NCI-H82 treated with DMSO at 0.1 percent for 48 hours (cell line): ENCODE measurements around the gene CIZ1.
"Not testable (repeated sequence)": the region's sequence is repeated elsewhere in the genome, so short reads cannot be mapped to it uniquely, and the experiment has no call there.

ENCODE experiments used
- DNase-seq: peaks from one replicate; lab custom pipeline; 2025; ENCODE audit not compliant: unreplicated experiment; lab: John Stamatoyannopoulos, UW

Gene CIZ1

GRCh38 chr9:128149001-128149701 is 42.2 kb downstream of the CIZ1 start, which contains the start of gene LCN2:
TSS of gene LCN2 (plus strand) at chr9:128149453. CDS start at chr9:128149526, 73 bp downstream.
- no peak for DNase-seq

DNA sequence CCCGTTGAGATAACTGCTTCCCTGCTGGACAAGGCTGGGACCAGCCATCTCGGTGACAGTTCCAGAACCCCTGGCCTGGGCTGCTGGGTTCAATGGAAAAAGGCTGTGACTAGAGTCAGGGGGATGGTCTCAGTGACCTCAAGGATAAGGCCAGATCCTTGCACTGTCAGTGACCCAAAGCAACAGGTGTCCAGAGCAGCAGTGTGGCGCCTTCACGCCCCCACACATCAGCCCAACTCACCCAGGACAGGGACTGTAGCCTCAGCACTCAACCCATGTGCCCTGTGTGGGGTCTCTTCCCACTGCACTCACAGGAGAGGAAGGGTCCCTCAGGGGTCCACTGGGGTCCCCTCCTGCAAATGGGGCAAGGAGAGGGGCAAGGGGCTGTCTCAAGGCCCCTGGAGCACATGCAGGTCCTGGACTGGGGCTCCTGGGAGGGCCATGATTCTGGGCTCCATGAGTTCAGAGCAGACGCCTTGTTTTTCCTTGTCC is 42.8 kb downstream of the CIZ1 start:
- DNase-seq, result no peak

GRCh38 chr9:128146591-128147120 is 44.7 kb downstream of the CIZ1 start:
- DNase-seq, result no peak

- no peak for DNase-seq
Observed at GRCh38 chr9:128145951-128146351, 45.4 kb downstream of the CIZ1 start.

GRCh38 chr9:128145536-128145935 is 45.8 kb downstream of the CIZ1 start:
- no peak for DNase-seq

DNA sequence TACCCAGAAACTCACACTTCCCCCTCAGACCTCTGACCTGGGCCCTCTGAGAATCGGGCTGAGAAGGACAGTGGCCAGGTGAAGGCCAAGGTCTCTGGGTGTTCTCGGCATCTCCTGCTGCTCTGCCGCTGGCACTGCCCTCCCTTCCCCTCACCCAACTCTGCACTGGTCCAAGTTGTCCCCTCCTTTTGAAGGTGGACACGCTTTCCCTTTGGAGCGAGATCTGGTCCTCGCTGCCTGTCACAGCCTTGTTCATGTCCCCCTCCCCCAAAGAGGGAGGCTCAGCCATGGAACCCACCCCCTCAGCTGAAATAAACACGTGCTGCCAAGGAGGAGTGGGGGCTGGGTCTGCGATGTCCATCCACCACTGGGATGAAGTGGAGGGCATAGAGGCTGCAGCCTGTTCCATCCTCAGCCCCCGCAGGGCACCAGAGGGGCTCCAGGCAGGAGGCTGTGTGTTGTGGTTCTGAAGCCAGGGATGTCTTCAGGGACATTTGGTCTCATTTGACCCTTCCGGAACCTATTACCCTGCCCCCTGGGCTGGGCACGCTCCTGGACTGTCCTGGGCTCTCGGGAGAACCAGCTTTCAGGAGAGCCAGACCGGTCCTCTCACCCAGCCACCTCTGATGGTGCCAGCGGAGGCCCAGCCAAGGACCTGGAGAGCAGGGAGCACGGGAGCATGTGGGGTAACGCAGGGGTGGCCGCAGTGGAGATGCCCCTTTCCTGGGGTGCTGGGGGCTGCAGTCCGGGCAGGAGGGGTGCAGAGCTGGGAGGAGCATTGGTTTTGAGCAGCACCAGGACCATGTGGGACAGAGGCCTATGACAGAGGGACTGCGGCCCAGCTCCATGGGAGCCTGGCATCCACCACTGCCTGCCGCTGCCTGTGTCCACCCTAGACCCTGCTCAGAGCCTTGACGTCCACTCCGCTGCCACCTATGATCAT is 46.9 kb downstream of the CIZ1 start:
- DNase-seq, result no peak

- no peak for DNase-seq
Observed at GRCh38 chr9:128143525-128144238, 47.7 kb downstream of the CIZ1 start.

DNA sequence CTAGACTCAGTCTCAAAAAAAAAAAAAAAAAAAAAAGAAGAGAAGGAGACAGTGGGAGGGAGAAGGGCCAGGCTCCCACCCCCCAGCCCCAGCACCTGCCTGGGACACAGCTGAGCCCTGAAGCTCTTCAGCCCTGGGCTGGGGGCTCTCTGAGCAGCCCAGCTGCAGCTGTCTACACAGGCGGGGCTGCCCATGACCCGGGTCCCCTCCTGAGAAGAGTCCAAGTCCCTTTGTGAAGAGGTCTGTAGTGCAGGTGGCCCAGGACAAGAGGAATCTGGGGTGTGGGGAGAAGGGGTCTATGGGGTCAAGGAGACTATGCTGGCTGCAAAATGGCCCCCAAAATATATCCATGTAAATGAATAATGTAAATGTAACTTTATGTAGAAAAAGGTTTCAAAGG is 48.8 kb downstream of the CIZ1 start:
- DNase-seq, result no peak

DNA sequence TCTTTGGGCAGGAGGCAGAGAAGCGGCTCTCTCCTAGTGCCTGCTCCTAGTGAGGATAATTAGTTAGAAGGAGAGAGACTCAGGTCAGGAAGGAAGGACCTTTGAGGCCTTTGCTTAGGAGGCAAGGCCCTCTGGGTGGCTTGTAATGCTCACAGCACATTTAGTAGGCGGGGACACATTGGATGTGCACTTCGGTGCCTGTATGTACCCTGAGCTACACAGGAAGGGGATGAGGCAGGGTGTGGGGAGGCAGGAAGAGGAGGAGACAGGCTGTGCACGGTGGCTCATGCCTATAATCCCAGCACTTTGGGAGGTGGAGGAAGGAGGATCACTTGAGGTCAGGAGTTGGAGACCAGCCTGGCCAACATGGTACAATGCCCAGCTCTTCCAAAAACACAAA is 49.3 kb downstream of the CIZ1 start:
- DNase-seq, result no peak

DNA sequence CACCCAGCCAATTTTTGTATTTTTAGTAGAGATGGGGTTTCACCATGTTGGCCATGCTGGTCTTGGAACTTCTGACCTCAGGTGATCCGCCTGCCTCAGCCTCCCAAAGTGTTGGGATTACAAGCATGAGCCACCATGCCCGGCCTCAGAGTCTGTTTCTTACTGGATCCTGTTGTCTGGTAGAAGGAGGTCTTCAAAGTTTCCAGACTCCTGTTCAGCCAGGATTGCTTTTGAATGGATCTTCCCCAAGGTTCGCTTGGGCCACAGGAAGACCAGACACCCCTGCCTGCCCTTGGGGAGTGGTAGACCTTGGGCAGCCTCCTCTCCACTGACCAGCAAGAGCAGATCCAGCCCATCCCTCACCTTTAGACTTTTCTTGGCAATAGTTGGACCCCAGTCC is 49.8 kb downstream of the CIZ1 start:
- no peak for DNase-seq

GRCh38 chr9:128139621-128140020 is 51.8 kb downstream of the CIZ1 start:
- DNase-seq, result no peak

DNA sequence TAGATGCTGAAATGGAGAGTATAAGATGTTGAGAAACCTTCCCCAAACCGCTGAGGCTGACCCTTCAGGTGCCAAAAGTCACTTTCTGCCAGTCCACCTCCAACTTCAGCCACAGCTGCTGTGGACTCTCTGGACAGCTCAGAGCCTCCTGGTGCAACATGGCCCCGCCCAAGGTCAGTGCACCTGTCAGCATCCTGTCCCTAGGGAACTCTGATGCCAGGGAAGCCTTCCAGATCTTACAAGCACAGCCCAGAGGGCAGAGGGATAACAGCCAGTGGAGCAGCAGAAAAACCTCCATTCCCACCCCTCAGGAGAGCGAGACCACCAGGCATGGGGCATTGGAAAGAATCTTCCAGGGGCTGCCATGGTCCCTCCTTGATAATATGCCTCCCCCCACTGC is 53.4 kb downstream of the CIZ1 start:
- no peak for DNase-seq

- DNase-seq, result no peak
Observed at GRCh38 chr9:128136816-128137793, 54.3 kb downstream of the CIZ1 start.

- DNase-seq, result not testable (repeated sequence)
Observed at GRCh38 chr9:128135561-128135960, 55.8 kb downstream of the CIZ1 start.

DNA sequence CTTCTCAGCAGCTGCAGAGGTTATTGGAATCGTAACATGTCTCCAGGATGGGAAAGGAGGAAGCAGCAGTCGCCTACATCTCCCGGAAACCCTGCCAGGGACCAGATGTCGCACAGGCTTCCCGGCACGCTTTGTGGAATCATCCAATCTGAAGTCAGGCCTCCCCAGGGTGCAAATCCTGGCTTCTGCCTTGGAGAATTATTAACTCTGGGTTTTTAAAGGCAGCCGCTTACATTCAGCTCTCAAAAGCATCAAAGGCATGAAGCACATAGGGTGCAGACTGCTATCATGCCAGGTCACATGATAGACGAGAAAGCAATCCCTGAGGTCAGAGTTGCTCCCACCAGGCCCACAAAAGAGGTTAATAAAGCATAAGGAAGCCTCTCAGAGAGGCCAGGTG is 59.2 kb downstream of the CIZ1 start:
- not testable (repeated sequence) for DNase-seq

GRCh38 chr9:128131346-128131745 is 60.0 kb downstream of the CIZ1 start:
- DNase-seq, result not testable (repeated sequence)

DNA sequence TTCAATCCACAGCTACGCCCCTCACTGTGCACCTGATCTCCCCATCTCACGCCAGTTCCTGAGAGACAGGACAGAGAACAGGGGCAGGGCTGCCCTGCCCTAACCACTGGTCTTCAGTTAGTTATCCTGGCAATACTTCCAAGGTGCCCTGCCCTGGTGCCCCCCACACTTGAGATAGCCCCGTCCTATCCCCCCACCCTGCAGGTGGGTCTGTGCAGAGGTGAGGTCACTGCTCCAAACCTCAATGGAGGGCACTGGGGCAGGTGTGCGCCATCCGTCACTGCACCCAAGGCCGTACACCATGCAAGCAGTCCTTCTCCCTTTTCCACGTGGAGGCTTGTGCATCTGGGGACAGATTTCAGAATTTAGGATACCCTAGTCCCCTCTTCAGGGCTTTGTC is 60.7 kb downstream of the CIZ1 start:
- DNase-seq, result not testable (repeated sequence)

DNA sequence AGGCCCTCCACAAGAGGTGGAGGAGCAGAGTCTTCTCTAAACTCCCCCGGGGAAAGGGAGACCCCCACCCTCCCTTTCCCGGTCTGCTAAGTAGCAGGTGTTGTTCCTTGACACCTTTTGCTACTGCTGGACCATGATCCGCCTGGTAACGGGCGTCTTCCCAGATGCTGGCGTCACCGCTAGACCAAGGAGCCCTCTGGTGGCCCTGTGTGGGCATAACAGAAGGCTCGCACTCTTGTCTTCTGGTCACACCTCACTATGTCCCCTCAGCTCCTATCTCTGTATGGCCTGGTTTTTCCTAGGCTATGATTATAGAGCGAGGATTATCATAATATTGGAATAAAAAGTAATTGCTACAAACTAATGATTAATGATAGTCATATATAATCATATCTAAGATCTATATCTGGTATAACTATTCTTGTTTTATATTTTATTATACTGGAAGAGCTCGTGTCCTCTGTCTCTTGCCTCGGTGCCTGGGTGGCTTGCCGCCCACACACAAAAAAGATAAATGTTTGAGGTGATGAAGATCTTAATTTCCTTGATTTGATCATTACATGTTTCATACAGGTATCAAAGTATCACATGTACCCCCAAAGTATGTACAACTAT is 61.3 kb downstream of the CIZ1 start:
- DNase-seq, result not testable (repeated sequence)

DNA sequence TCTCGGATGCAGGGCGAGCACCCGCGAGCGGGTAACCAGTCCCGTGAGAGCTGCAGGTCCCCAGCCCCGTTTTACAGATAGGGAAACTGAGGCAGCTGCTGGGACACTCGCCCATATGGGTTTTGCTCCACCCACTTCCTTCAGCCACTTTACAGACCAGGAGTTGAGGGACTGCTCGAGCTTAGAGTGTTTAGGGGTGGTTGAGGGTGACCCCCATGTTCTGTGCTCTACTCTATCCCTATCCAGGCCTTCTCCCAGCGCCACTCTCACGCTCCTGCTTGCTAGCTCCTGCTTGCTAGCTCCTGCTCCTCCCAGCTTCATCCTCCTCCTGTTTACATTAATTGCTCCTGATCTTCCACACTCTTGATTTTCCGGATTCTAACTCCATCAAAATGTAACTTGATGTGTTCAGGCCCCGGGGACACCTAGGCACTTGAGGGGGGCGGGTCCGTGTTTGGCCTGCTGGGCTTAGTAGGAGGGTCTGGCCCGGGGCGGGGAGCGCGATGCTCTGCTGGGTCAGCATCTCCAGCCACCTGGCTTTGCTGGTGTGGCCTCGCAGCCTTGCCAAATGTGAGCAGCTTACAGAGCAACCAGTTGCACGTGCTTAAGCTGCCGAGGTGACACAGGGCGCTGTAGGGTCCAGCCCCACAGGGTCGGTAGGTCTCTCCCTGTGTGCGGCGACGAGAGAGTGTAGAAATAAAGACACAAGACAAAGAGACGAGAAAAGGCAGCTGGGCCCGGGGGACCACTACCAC is 62.4 kb downstream of the CIZ1 start:
- no peak for DNase-seq
